Mucosa of descending colon (tissue), 3 donors: ENCODE measurements around the gene NRCAM. TPM values are rescaled to one million over a fixed set of nuclear protein-coding genes. Genes with fewer than 3 reads are reported as not detected.

Source experiments
- ATAC-seq: fragments of 200-7000 bp; cut with Tn5 transposase; one replicate; pipeline ENCODE4 v1.9.1; 2020; ENCODE audit warnings: mild to moderate bottlenecking, moderate library complexity
- DNase-seq, 3 donors: peaks; one replicate each; pipeline ENCODE4 v3.0.0-alpha.2; 2020
- H3K36me3 ChIP-seq: fragments of 200-600 bp; one replicate; pipeline ENCODE4 v1.8.0; 2021; ENCODE audit warnings: low read depth, mild to moderate bottlenecking
- H3K4me1 ChIP-seq: fragments of 200-600 bp; one replicate; pipeline ENCODE4 v1.8.0; 2021; ENCODE audit warnings: low read depth, mild to moderate bottlenecking
- H3K4me3 ChIP-seq: fragments of 200-600 bp; one replicate; pipeline ENCODE4 v1.8.0; 2021; ENCODE audit warnings: mild to moderate bottlenecking
- H3K9me3 ChIP-seq: fragments of 200-600 bp; one replicate; pipeline ENCODE4 v1.8.0; 2021; ENCODE audit warnings: mild to moderate bottlenecking
- CTCF ChIP-seq: fragments of 200-600 bp; IDR thresholded peaks from one replicate; pipeline ENCODE4 v1.8.0; 2022; ENCODE audit warnings: antibody characterized with exemption, mild to moderate bottlenecking
- intact Hi-C, 2 donors: fragments of 100-400 bp; cut with DNase I in 1 of 2; cut with micrococcal nuclease in 1 of 2; formaldehyde crosslinking; loops; one replicate each; pipeline versions ENCODE4 v1.11.0 to v1.11.1; 2022; cut with DNase I, micrococcal nuclease
- total RNA-seq, 3 donors: library from RNA; stranded (reverse); fragmentation: NEBNext Ultra II Directional in 2 of 3; extraction: Animal tissue kit (Norgen Biotek cat#: 25700) in 2 of 3; gene quantifications; one replicate each; pipeline versions ENCODE4 v1.2.1 to v1.2.4, GENCODE V29; 2021 to 2023
- donor health status: DM: no; HTN: no; CAD: no; lungs with moderate emphysema.
- donor health status: DM: no; HTN: no; CAD: no.
- donor health status: DM: no; HTN: yes; CAD: no.

NRCAM gene
- total RNA-seq, 3 donors from 2014 or later = 1.0 to 3.4 (median 2.3) TPM

- no peak for TF ChIP-seq CTCF
- no peak for DNase-seq
- no peaks in the 10 kb centered on the region for H3K36me3 ChIP-seq
- no peak for ATAC-seq
- no peaks in the 10 kb centered on the region for H3K4me1 ChIP-seq
- no peak overlapping the region for H3K4me3 ChIP-seq
- intact Hi-C loops = no loop called here
- H3K9me3 ChIP-seq = no peaks in the 10 kb centered on the region
Measured at GRCh38 chr7:108225531-108226181, 230.6 kb downstream of the NRCAM start.

GRCh38 chr7:108224387-108224786 lies 231.8 kb downstream of the NRCAM start:
- DNase-seq (no peak), ATAC-seq (no peak)
- Histone ChIP-seq H3K4me3 (no peak overlapping the region), H3K36me3 (no peaks in the 10 kb centered on the region), H3K9me3 (no peaks in the 10 kb centered on the region), H3K4me1 (no peaks in the 10 kb centered on the region)
- intact Hi-C loops = no loop called here
- no peak for TF ChIP-seq CTCF

GRCh38 chr7:108222236-108222892 lies 233.9 kb downstream of the NRCAM start:
- Histone ChIP-seq H3K4me1 (no peaks in the 10 kb centered on the region), H3K9me3 (no peaks in the 10 kb centered on the region), H3K4me3 (no peak overlapping the region), H3K36me3 (no peaks in the 10 kb centered on the region)
- no peak for TF ChIP-seq CTCF
- DNase-seq (no peak), ATAC-seq (no peak)
- intact Hi-C loops = no loop called here

GRCh38 chr7:108211382-108212201 lies 244.6 kb downstream of the NRCAM start:
- DNase-seq (peak in 1 of 3 donors; percentile 21), ATAC-seq (peak; percentile 11)
- no peak for TF ChIP-seq CTCF

GRCh38 chr7:108210796-108211195 lies 245.4 kb downstream of the NRCAM start:
- intact Hi-C loops = no loop called here
- ATAC-seq (no peak), DNase-seq (no peak)
- H3K36me3 ChIP-seq = no peaks in the 10 kb centered on the region
- TF ChIP-seq CTCF = no peak
- no peak overlapping the region for H3K4me3 ChIP-seq
- no peaks in the 10 kb centered on the region for H3K9me3 ChIP-seq
- H3K4me1 ChIP-seq = no peaks in the 10 kb centered on the region

More at GRCh38 chr7:108211382-108212201, 244.6 kb downstream of the NRCAM start:
- H3K9me3 ChIP-seq = no peaks in the 10 kb centered on the region
- no peaks in the 10 kb centered on the region for H3K4me1 ChIP-seq
- intact Hi-C loops = no loop called here
- H3K4me3 ChIP-seq = no peak overlapping the region
- no peaks in the 10 kb centered on the region for H3K36me3 ChIP-seq
